CD8-positive, alpha-beta memory T cell (primary cell): Measurements from ENCODE around the gene TRPM3. TPM values are rescaled to one million over a fixed set of nuclear protein-coding genes. Genes with fewer than 3 reads are reported as not detected.

ENCODE experiments used
- CTCF ChIA-PET: fragments of 350-600 bp; sonication (Branson Sonifier 250); formaldehyde crosslinking; loops from one replicate; lab custom pipeline; 2021; ENCODE audit warnings: antibody characterized with exemption; lab: Charles Lee
- POLR2A ChIA-PET: fragments of 350-600 bp; sonication (Branson Sonifier 250); formaldehyde crosslinking; loops from one replicate; lab custom pipeline; 2021; ENCODE audit warnings: antibody characterized with exemption; lab: Charles Lee
- DNase-seq, 5 donors: peaks; one replicate each; pipeline versions ENCODE4 v3.0.0 to v3.0.0-alpha.2; 2020 to 2022; ENCODE audit warnings: mixed read lengths in 1 of 5
- H3K27ac ChIP-seq: one replicate; pipeline ENCODE4 v1.7.0; 2013; ENCODE audit warnings: low read depth, mild to moderate bottlenecking, low read length, moderate library complexity
- H3K27me3 ChIP-seq: 2 replicates; pipeline ENCODE4 v1.7.0; 2013; ENCODE audit warnings: low read length, mild to moderate bottlenecking; ENCODE audit not compliant: insufficient read depth, poor library complexity, severe bottlenecking
- H3K36me3 ChIP-seq: 2 replicates; pipeline ENCODE4 v1.7.0; 2013; ENCODE audit warnings: mild to moderate bottlenecking, low read length, moderate library complexity; ENCODE audit not compliant: insufficient read depth
- H3K4me1 ChIP-seq: 2 replicates; pipeline ENCODE4 v1.7.0; 2013; ENCODE audit warnings: mild to moderate bottlenecking, low read length, moderate library complexity; ENCODE audit not compliant: insufficient read depth
- H3K4me3 ChIP-seq: 2 replicates; pipeline ENCODE4 v1.7.0; 2013; ENCODE audit warnings: mild to moderate bottlenecking, low read length
- H3K9me3 ChIP-seq: 2 replicates; pipeline ENCODE4 v1.7.0; 2013; ENCODE audit warnings: mild to moderate bottlenecking, low read length
- H3K27ac Mint-ChIP-seq, 8 donors: one replicate each; pipeline ENCODE4 v1.8.0; 2020 to 2021; ENCODE audit warnings: mixed read lengths in 8 of 8, mild to moderate bottlenecking in 6 of 8, inconsistent platforms in 3 of 8, moderate library complexity in 3 of 8
- H3K27me3 Mint-ChIP-seq, 2 donors: one replicate each; pipeline ENCODE4 v1.8.0; 2020 to 2021; ENCODE audit warnings: mixed read lengths in 2 of 2, mild to moderate bottlenecking in 1 of 2, moderate library complexity in 1 of 2
- H3K36me3 Mint-ChIP-seq, 3 donors: one replicate each; pipeline ENCODE4 v1.8.0; 2020 to 2021; ENCODE audit warnings: mixed read lengths in 3 of 3, inconsistent platforms in 1 of 3, mild to moderate bottlenecking in 1 of 3
- H3K4me1 Mint-ChIP-seq, 3 donors: one replicate each; pipeline ENCODE4 v1.8.0; 2020 to 2021; ENCODE audit warnings: mixed read lengths in 3 of 3, inconsistent platforms in 1 of 3, mild to moderate bottlenecking in 1 of 3
- H3K4me3 Mint-ChIP-seq, 7 donors: one replicate each; pipeline ENCODE4 v1.8.0; 2020 to 2021; ENCODE audit warnings: mixed read lengths in 7 of 7, mild to moderate bottlenecking in 6 of 7, moderate library complexity in 4 of 7, inconsistent platforms in 2 of 7
- H3K9me3 Mint-ChIP-seq, 5 donors: one replicate each; pipeline ENCODE4 v1.8.0; 2020 to 2022; ENCODE audit warnings: mixed read lengths in 5 of 5, mild to moderate bottlenecking in 3 of 5, moderate library complexity in 2 of 5, inconsistent platforms in 1 of 5
- polyA plus RNA-seq: library from polyadenylated mRNA; unstranded; fragments of 300-500 nt; fragmentation: Illumina TruSeq; gene quantifications from one replicate; pipeline ENCODE4 v1.2.3, GENCODE V29; 2021
- total RNA-seq, 2 experiments: library from RNA; stranded (reverse); gene quantifications; one replicate each; pipeline ENCODE4 v1.2.3, GENCODE V29; 2021

Gene TRPM3
- total and polyA plus RNA-seq, 3 experiments from 2014 or later: not detected

DNA sequence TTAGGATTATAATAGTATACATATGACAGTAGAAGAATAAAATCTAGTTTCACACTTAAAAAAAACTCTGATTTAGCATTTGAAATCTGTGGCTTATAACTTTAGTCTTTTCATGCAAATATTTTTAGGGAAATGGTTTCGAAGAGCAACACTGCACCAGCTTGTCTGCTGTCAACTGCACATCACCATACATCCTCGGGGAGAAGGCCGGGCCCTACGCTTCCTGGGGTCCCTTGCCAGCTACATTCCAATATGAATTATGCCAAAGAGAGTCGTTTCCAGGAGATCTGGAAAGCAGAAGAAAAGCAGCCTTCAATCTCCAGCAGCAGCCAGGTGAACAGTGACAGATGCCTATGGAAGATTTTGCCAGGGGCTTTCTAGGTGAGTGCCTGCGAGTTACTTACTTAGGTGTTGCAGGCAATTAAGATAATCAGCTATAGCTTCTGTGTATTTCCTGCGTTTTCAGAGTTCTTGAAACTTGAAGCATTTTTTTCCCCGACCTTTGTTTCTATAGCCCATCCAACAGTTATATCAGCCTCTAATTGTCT, 166.8 kb downstream of the TRPM3 start:
- Mint-ChIP-seq H3K27ac (no peak overlapping the region), H3K9me3 (no peaks in the 10 kb centered on the region), H3K4me3 (no peak overlapping the region), H3K36me3 (no peaks in the 10 kb centered on the region), H3K4me1 (no peaks in the 10 kb centered on the region), H3K27me3 (peaks cover 0 to 3% of the 10 kb centered on the region in 2 donors)
- ChIA-PET CTCF (no interaction called here), POLR2A (no interaction called here)
- DNase-seq: no peak
- no peak overlapping the region for H3K27ac ChIP-seq
- H3K4me3 ChIP-seq: no peak overlapping the region
- H3K9me3 ChIP-seq: no peaks in the 10 kb centered on the region
- H3K36me3 ChIP-seq: no peaks in the 10 kb centered on the region
- no peaks in the 10 kb centered on the region for H3K4me1 ChIP-seq
- no peaks in the 10 kb centered on the region for H3K27me3 ChIP-seq

DNA sequence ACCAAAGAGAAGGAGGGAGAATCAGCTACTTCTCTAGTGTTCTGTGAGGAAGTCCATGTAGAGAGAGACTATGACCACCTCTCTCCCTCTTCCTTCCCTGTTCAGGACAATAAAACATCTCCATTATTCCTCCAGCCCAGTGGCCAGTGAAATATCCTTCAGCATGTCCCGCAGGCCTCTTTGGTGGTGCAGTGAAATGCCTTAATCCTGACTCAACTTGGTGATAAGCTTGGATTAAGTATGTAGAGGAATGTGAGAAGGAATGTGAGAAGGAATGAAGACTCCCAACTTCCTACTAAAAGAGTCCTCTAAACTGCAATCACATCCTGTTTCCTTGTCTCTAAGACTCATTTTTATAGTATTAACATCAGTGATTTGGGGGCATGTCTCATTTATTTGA, 167.3 kb downstream of the TRPM3 start:
- Histone ChIP-seq H3K9me3 (no peaks in the 10 kb centered on the region), H3K36me3 (no peaks in the 10 kb centered on the region), H3K27ac (no peak overlapping the region), H3K4me3 (no peak overlapping the region), H3K27me3 (no peaks in the 10 kb centered on the region), H3K4me1 (no peaks in the 10 kb centered on the region)
- ChIA-PET POLR2A (no interaction called here), CTCF (no interaction called here)
- H3K9me3 Mint-ChIP-seq: no peaks in the 10 kb centered on the region
- H3K27ac Mint-ChIP-seq: no peak overlapping the region
- peaks cover 0 to 3% of the 10 kb centered on the region in 2 donors for H3K27me3 Mint-ChIP-seq
- no peak overlapping the region for H3K4me3 Mint-ChIP-seq
- no peaks in the 10 kb centered on the region for H3K4me1 Mint-ChIP-seq
- no peaks in the 10 kb centered on the region for H3K36me3 Mint-ChIP-seq
- no peak for DNase-seq

DNA sequence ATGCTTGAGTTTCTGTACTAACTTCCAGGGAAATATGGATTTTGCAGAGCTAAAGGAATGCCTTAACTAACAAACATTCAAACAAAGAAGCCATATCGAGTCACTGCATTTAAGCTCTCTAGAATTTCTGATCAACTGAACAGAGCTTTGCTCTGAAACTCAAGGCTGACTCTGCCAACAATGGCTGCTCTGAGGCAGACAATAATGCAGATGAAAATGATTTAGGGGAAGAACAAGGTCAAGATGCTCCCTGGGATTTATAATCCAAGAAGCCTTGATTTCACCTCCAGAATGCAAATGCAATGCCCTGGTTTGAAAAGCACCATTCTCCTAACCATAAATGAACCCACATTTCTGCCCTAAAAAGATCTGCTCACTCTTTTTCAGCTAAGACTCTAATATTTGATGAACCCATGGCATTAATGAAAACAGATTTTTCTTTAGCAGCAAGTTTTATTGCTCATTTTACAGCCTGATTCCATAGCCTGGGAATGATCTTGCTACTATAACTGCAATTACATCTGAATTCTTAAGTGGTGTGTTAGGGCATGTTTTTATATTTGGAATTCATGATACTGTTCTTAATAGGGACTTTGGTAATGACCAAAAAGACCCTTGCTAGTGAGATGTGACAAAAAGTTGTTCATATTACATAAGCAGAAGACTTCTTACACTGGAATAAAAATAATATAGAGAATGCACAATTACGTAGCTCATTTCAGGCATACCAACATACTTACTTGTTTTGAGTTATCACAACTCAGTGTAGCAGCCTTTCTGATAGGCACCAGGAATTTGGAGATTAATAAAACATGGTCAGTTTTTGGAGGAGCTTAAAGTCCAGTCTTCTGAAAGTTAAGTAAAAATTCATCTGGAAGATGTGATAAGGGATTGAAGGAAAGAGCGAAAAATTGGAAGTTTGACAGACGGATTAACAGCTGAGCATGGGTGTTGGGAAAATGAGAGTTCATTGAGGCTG, 169.4 kb downstream of the TRPM3 start:
- Histone ChIP-seq H3K36me3 (no peaks in the 10 kb centered on the region), H3K4me3 (no peak overlapping the region), H3K27ac (no peak overlapping the region), H3K9me3 (no peaks in the 10 kb centered on the region), H3K4me1 (no peaks in the 10 kb centered on the region), H3K27me3 (no peaks in the 10 kb centered on the region)
- no peaks in the 10 kb centered on the region for H3K9me3 Mint-ChIP-seq
- H3K4me3 Mint-ChIP-seq: no peak overlapping the region
- H3K27ac Mint-ChIP-seq: no peak overlapping the region
- ChIA-PET CTCF (no interaction called here), POLR2A (no interaction called here)
- no peaks in the 10 kb centered on the region for H3K36me3 Mint-ChIP-seq
- peaks cover 0 to 3% of the 10 kb centered on the region in 2 donors for H3K27me3 Mint-ChIP-seq
- no peak for DNase-seq
- H3K4me1 Mint-ChIP-seq: no peaks in the 10 kb centered on the region

- H3K27me3 ChIP-seq: no peaks in the 10 kb centered on the region
- H3K4me3 Mint-ChIP-seq: no peak overlapping the region
- no peak overlapping the region for H3K4me3 ChIP-seq
- no peaks in the 10 kb centered on the region for H3K4me1 ChIP-seq
- H3K27me3 Mint-ChIP-seq: peaks cover 0 to 3% of the 10 kb centered on the region in 2 donors
- ChIA-PET POLR2A (no interaction called here), CTCF (no interaction called here)
- no peaks in the 10 kb centered on the region for H3K36me3 ChIP-seq
- DNase-seq: no peak
- no peaks in the 10 kb centered on the region for H3K36me3 Mint-ChIP-seq
- no peaks in the 10 kb centered on the region for H3K9me3 ChIP-seq
- H3K27ac ChIP-seq: no peak overlapping the region
- H3K9me3 Mint-ChIP-seq: no peaks in the 10 kb centered on the region
- H3K27ac Mint-ChIP-seq: no peak overlapping the region
- no peaks in the 10 kb centered on the region for H3K4me1 Mint-ChIP-seq
These were observed 171.2 kb downstream of the TRPM3 start for GRCh38 chr9:70950270-70950669.

GRCh38 chr9:70949239-70949638, 172.2 kb downstream of the TRPM3 start:
- no peaks in the 10 kb centered on the region for H3K36me3 Mint-ChIP-seq
- ChIA-PET CTCF (no interaction called here), POLR2A (no interaction called here)
- peaks cover 0 to 6% of the 10 kb centered on the region in 2 donors for H3K27me3 Mint-ChIP-seq
- Histone ChIP-seq H3K4me3 (no peak overlapping the region), H3K27ac (no peak overlapping the region), H3K36me3 (no peaks in the 10 kb centered on the region), H3K9me3 (no peaks in the 10 kb centered on the region), H3K4me1 (no peaks in the 10 kb centered on the region), H3K27me3 (no peaks in the 10 kb centered on the region)
- no peak for DNase-seq
- no peak overlapping the region for H3K4me3 Mint-ChIP-seq
- H3K27ac Mint-ChIP-seq: no peak overlapping the region
- no peaks in the 10 kb centered on the region for H3K4me1 Mint-ChIP-seq
- H3K9me3 Mint-ChIP-seq: no peaks in the 10 kb centered on the region

- Histone ChIP-seq H3K9me3 (no peaks in the 10 kb centered on the region), H3K4me1 (no peaks in the 10 kb centered on the region), H3K36me3 (no peaks in the 10 kb centered on the region), H3K27me3 (no peaks in the 10 kb centered on the region), H3K4me3 (no peak overlapping the region), H3K27ac (no peak overlapping the region)
- no peak overlapping the region for H3K27ac Mint-ChIP-seq
- ChIA-PET POLR2A (no interaction called here), CTCF (no interaction called here)
- no peak overlapping the region for H3K4me3 Mint-ChIP-seq
- no peaks in the 10 kb centered on the region for H3K36me3 Mint-ChIP-seq
- peaks cover 0 to 9% of the 10 kb centered on the region in 2 donors for H3K27me3 Mint-ChIP-seq
- H3K4me1 Mint-ChIP-seq: no peaks in the 10 kb centered on the region
- no peaks in the 10 kb centered on the region for H3K9me3 Mint-ChIP-seq
- no peak for DNase-seq
These were observed 172.7 kb downstream of the TRPM3 start for GRCh38 chr9:70948744-70949143.

DNA sequence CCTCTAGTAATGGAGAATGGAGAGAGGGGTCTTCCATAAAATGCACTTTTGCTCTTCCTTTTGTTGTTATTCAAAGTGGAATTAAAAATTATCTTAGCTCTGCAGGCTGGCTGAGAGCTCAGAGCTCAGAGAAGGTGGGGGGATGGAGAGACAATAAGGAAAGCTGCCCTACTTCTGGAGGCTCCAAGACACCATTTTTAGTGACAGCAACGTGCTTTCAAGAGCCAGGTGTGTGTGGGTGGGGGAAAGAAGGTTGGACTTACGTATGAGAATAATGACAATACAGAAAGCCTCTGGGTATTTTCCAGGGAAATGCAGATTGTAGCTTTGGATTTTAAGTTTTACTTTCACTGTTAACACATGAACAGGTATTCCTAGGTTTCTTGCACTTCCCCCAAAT, 173.9 kb downstream of the TRPM3 start:
- CTCF ChIA-PET: no interaction called here
- no peaks in the 10 kb centered on the region for H3K9me3 Mint-ChIP-seq

GRCh38 chr9:70947086-70947485, 174.3 kb downstream of the TRPM3 start:
- H3K27ac ChIP-seq: no peak overlapping the region
- no peaks in the 10 kb centered on the region for H3K9me3 ChIP-seq
- DNase-seq: no peak
- no peaks in the 10 kb centered on the region for H3K36me3 ChIP-seq
- no peaks in the 10 kb centered on the region for H3K36me3 Mint-ChIP-seq
- H3K9me3 Mint-ChIP-seq: no peaks in the 10 kb centered on the region
- H3K4me3 Mint-ChIP-seq: no peak overlapping the region
- POLR2A ChIA-PET: no interaction called here
- H3K27me3 Mint-ChIP-seq: peaks cover 0 to 9% of the 10 kb centered on the region in 2 donors
- no peaks in the 10 kb centered on the region for H3K27me3 ChIP-seq
- H3K4me1 ChIP-seq: no peaks in the 10 kb centered on the region
- no peak overlapping the region for H3K27ac Mint-ChIP-seq
- CTCF ChIA-PET: no interaction called here
- H3K4me3 ChIP-seq: no peak overlapping the region
- H3K4me1 Mint-ChIP-seq: no peaks in the 10 kb centered on the region

More for the DNA sequence above, 173.9 kb downstream of the TRPM3 start:
- Histone ChIP-seq H3K4me3 (no peak overlapping the region), H3K27me3 (no peaks in the 10 kb centered on the region), H3K4me1 (no peaks in the 10 kb centered on the region), H3K36me3 (no peaks in the 10 kb centered on the region), H3K9me3 (no peaks in the 10 kb centered on the region), H3K27ac (no peak overlapping the region)
- POLR2A ChIA-PET: no interaction called here
- H3K27me3 Mint-ChIP-seq: peaks cover 0 to 9% of the 10 kb centered on the region in 2 donors
- no peak overlapping the region for H3K27ac Mint-ChIP-seq
- no peaks in the 10 kb centered on the region for H3K36me3 Mint-ChIP-seq
- no peak for DNase-seq
- no peak overlapping the region for H3K4me3 Mint-ChIP-seq
- H3K4me1 Mint-ChIP-seq: no peaks in the 10 kb centered on the region
